NOMO-1 (cell line): ENCODE results near the gene LTO1.
A peak's percentile ranks its signal among the peaks of the same experiment; 100 is the strongest.

Experiments
- DNase-seq, 2 experiments: peaks; one replicate each; lab custom pipeline; 2025; ENCODE audit not compliant: unreplicated experiment in 2 of 2; lab: John Stamatoyannopoulos, UW

LTO1 gene

GRCh38 chr11:69647761-69648497, 27.2 kb downstream of the LTO1 start:
- no peak for DNase-seq

GRCh38 chr11:69647390-69647748, 27.8 kb downstream of the LTO1 start:
- DNase-seq, result no peak

GRCh38 chr11:69646493-69647389, 28.4 kb downstream of the LTO1 start:
- DNase-seq, result no peak

- no peak for DNase-seq
Observed at GRCh38 chr11:69645801-69646492, 29.2 kb downstream of the LTO1 start.

GRCh38 chr11:69644962-69645675, 30.0 kb downstream of the LTO1 start:
- no peak for DNase-seq

- DNase-seq, result no peak
Observed at GRCh38 chr11:69644071-69644961, 30.8 kb downstream of the LTO1 start.

GRCh38 chr11:69643646-69644045, 31.5 kb downstream of the LTO1 start:
- DNase-seq, result no peak

GRCh38 chr11:69642913-69643632, 32.1 kb downstream of the LTO1 start:
- peak; percentile 66 to 82 for DNase-seq

- DNase-seq, result no peak
Observed at GRCh38 chr11:69642549-69642912, 32.6 kb downstream of the LTO1 start.

- DNase-seq, result no peak
Observed at GRCh38 chr11:69641681-69642548, 33.2 kb downstream of the LTO1 start.

- DNase-seq, result peak; percentile 57 to 66
Observed at GRCh38 chr11:69640995-69641581, 34.1 kb downstream of the LTO1 start, which contains the start of gene CCND1. CCND1 (plus strand) TSS chr11:69641156; CDS start chr11:69641314, 158 bp downstream.

GRCh38 chr11:69640260-69640994, 34.7 kb downstream of the LTO1 start:
- no peak for DNase-seq

- no peak for DNase-seq
Observed at GRCh38 chr11:69639831-69640230, 35.3 kb downstream of the LTO1 start.

GRCh38 chr11:69638941-69639681, 36.0 kb downstream of the LTO1 start:
- peak; percentile 47 to 63 for DNase-seq

GRCh38 chr11:69637941-69638871, 36.9 kb downstream of the LTO1 start:
- DNase-seq, result no peak
